DMS114 treated with DMSO at 0.1 percent for 48 hours (cell line): ENCODE measurements around the gene RAB8B.
"Not testable (repeated sequence)": the region's sequence is repeated elsewhere in the genome, so short reads cannot be mapped to it uniquely, and the experiment has no call there.

Experiments used
- DNase-seq: peaks from one replicate; lab custom pipeline; 2025; ENCODE audit not compliant: unreplicated experiment; lab: John Stamatoyannopoulos, UW

Gene RAB8B

GRCh38 chr15:63233667-63234423 lies 44.4 kb downstream of the RAB8B start:
- no peak for DNase-seq

GRCh38 chr15:63234451-63234870 lies 45.1 kb downstream of the RAB8B start:
- DNase-seq, result no peak

- no peak for DNase-seq
These were observed 46.9 kb downstream of the RAB8B start for GRCh38 chr15:63236272-63236671.

GRCh38 chr15:63237086-63237485 lies 47.7 kb downstream of the RAB8B start:
- not testable (repeated sequence) for DNase-seq

- DNase-seq, result no peak
These were observed 48.8 kb downstream of the RAB8B start for GRCh38 chr15:63238171-63238570.

- DNase-seq, result no peak
These were observed 49.4 kb downstream of the RAB8B start for GRCh38 chr15:63238796-63239195.

- DNase-seq, result no peak
These were observed 50.7 kb downstream of the RAB8B start for GRCh38 chr15:63240109-63240508.

GRCh38 chr15:63241316-63241715 lies 51.9 kb downstream of the RAB8B start:
- DNase-seq, result no peak

GRCh38 chr15:63243101-63243500 lies 53.7 kb downstream of the RAB8B start:
- no peak for DNase-seq

- DNase-seq, result no peak
These were observed 54.4 kb downstream of the RAB8B start for GRCh38 chr15:63243776-63244175.

GRCh38 chr15:63244399-63244798 lies 55.0 kb downstream of the RAB8B start:
- DNase-seq, result no peak

- no peak for DNase-seq
These were observed 55.7 kb downstream of the RAB8B start for GRCh38 chr15:63244976-63245645.

GRCh38 chr15:63246691-63247469 lies 57.5 kb downstream of the RAB8B start:
- DNase-seq, result no peak

- no peak for DNase-seq
These were observed 61.0 kb downstream of the RAB8B start for GRCh38 chr15:63250312-63250965.

GRCh38 chr15:63251701-63252100 lies 62.3 kb downstream of the RAB8B start:
- DNase-seq, result no peak

GRCh38 chr15:63252292-63252691 lies 62.9 kb downstream of the RAB8B start:
- DNase-seq, result no peak

- no peak for DNase-seq
These were observed 65.6 kb downstream of the RAB8B start for GRCh38 chr15:63254991-63255390.

GRCh38 chr15:63255489-63255990 lies 66.1 kb downstream of the RAB8B start:
- no peak for DNase-seq

- DNase-seq, result no peak
These were observed 67.2 kb downstream of the RAB8B start for GRCh38 chr15:63256433-63257274.

- DNase-seq, result no peak
These were observed 69.3 kb downstream of the RAB8B start for GRCh38 chr15:63258658-63259057.
